GM19238 (cell line): Measurements from ENCODE around the gene NECTIN1.
A peak's percentile ranks its signal among the peaks of the same experiment; 100 is the strongest.

ENCODE experiments used
- DNase-seq: peaks from one replicate; pipeline ENCODE4 v3.0.0; 2011; ENCODE audit warnings: low spot score; ENCODE audit not compliant: insufficient read length

Gene NECTIN1, protein sequence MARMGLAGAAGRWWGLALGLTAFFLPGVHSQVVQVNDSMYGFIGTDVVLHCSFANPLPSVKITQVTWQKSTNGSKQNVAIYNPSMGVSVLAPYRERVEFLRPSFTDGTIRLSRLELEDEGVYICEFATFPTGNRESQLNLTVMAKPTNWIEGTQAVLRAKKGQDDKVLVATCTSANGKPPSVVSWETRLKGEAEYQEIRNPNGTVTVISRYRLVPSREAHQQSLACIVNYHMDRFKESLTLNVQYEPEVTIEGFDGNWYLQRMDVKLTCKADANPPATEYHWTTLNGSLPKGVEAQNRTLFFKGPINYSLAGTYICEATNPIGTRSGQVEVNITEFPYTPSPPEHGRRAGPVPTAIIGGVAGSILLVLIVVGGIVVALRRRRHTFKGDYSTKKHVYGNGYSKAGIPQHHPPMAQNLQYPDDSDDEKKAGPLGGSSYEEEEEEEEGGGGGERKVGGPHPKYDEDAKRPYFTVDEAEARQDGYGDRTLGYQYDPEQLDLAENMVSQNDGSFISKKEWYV

DNA sequence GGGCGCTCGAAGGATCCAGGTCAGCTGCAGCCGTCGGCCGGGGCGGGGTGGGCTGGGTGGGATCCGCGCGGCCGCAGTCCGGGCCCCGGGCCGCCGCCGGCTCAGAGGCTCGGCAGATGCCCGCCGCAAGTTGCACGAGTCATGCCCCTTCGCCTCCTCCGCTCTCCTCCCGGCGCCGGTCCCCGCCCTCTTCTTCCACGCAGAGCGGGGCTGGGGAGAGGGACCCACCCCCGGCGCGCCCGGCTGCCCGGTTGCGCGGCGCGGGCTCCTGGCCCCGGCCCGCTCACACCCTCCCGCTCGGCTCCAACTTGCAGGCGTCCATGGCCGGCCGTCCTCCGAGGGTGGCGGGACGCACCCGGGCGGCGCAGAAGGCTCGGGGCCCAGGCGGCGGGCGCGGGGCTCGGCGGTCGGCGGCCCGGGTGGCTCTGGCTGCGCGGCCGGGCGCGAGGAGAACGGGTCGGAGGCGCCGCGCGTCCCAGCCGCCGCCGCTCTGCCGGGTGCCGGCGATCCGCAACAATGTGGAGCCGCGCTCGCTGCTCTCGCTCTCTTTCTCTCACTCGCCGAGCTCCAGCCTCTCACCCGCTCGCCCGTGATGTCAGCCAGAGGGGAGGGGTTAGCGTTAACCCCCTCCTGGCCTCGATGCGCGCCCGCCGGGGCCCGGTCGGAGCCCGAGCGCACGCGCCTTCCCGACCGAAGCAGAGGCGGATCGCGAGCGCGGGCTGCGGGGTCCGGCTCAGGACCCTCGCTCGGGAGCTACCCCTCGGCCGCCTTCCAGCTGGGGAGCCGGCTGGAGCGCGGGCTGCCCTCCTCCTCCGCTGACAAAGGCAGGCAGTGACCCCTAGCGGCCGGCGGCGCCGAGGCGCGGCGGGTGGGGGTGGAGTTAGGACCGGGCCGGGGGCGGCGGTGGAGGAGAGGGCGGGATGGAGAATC, at the start of gene NECTIN1:
NECTIN1 (minus strand) TSS at position 550 of the 930 bp plus-strand sequence. CDS start 647 bp downstream, outside the sequence.
- peak; percentile 97 for DNase-seq

DNA sequence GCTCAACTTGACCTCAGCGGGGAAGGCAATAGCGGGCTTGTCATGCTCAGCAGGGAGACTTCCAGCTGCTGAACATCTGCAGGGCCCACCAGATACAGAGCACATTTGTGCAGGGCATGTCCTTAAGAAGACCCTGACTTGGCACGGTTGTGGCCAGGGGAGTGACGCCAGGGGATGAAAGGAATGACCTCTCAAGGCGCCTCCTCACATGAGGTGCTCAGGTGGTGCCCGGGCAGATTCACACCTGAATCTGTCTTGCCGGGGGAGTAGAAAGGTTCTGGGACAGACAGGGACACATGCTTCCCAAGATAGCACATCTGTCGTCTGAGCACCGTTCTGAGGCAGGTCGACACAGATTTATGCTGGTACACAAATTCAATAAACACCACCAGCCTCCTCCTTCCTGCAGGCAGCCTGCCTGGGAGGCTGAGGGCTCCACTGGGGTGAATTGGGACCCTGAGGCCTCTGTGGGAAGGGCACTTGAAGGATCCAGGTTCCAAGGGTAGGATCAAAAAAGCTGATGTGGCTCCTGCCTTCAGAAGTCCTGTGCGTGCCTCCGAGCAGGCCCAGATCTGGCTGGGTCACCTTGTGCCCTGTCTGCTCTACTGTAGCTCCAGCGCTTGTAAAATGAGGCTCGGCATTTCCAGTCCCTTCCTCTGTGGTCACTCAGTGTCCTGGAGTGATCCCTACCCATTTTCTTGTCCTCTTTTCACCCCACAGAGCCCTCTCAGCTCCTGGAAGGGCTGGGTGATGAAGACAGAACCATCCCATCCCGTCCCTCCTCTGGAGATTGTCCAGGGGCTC, 49.6 kb upstream of the NECTIN1 start:
- DNase-seq = no peak

DNA sequence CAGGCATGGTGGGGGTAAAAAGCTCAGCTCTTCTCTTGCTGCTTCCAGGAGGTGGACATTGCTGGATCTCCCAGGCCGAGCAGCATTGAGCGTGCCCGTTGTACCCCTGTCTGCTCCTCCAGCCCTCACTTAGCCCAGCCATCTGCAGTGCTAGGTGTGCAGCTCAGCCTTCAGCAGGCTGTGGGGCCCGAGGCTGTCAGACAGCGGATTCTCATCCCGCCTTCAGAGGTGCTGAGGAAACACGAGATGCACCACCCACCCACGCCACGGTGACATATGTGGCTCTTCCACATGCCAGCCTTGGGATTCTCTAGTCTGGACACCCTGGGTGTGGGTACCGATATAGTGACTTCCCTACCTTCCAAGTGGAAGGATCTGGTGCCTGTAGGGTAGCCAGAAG, 48.9 kb upstream of the NECTIN1 start:
- DNase-seq = no peak

DNA sequence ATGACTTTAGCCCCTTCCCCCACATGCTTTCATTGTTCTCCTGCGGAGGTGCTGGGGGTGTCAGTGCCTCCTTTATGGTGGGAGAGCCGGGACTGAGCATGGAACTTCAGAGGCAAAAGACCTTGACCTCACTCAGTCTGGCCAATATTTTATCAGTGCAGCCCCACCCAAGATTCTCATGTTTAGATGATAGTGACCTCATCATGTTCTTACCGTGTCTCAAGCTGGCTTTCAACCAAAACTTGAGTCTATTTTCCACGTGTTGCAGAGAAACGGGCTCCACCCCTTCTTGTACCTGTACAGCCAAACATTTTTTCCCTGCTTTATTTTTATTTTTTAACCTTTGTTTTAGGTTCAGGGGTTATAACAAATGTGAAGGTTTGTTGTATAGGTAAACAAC, 47.7 kb upstream of the NECTIN1 start:
- no peak for DNase-seq

DNA sequence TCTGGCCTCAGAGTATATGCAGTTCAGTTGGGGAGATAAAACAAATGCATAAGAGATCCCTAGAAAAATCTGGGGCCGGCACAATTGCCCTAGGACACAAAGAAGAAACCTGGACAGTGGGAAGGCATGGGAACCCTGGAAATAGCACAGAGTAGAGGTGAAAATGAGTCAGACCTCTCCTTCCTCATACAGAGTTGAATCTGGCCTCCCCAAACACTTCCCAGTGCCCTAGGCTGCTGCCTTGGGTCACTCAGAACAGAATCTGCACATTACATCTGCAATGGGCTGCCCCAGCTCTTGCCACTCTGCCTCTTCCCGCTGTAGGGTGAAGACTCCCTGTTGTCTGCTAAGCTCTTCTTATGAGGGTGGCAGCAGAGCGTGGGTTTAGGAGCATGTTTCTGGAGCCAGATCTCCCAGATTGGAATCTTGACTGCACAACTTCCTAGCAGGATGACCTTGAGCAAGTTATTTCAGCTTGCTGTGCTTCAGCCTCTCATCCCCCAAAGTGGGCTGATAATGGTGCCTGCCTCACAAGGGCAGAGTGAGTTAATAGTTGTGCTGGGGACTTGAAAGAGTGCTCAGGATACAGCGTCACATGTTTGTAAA, 47.1 kb upstream of the NECTIN1 start:
- DNase-seq = no peak

DNA sequence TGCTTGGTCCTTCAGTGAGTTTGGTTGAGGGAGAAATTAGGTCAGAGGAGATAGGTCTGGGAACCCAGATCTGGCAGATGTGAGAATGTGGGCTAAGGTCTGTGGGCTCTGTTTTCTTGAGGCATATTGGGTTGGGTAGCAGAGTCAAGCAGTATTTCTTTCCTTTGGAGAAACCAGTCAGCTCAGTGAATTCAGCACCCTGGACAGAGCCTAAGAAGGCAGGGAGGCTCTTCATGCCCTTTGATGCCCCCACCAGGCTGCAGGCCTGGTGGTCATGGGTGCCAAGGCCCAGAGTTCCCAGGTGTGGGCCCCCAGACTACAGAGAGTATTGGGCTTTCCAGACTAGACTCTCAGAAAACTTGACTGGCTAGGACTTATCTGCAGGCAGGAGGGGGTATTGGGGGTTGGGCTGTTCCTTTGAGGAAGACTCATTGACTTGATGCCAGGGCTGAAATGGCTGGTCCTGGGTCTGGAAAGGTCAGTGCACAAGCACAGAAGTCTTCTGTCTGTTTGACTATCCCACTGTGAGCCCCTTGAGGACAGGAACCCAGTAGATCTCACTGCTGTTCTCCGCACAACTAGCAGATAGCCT, 45.3 kb upstream of the NECTIN1 start:
- DNase-seq = no peak

DNA sequence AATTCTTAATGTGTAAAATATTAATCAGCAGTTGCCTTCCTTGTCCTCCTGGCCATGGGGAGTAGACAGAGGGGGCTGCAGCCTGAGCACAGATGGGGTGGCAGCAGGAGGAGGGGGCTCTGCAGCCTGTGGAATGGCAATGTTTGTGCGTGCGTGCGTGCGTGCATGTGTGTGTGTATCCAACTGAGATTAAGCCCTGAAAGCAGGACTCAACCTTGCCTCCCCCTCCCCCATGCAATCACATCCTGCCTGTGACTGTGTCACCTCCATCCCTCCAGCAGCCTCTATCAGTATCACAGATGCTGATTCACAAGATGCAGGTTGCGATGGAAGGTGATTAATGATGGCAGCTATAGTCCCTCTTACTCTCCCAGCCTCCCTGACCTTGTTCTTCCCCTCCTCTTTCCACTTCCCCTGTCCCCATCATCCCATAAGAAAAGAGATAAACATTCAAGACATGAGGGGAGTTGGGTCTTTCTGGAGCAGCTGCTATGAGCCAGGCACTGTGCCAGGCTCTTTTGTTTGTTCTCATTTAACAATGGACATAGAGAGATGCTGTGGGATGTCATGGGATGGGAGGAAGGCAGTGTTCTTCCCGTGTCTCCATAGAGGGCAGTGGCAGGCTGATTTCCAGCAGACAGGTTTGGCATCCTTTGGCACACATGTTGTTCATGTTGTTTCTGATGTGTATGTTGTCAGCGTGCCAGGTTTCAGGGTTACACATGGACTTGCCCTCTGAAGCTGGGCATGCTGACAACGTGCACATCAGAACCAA, 43.8 kb upstream of the NECTIN1 start:
- DNase-seq = no peak

DNA sequence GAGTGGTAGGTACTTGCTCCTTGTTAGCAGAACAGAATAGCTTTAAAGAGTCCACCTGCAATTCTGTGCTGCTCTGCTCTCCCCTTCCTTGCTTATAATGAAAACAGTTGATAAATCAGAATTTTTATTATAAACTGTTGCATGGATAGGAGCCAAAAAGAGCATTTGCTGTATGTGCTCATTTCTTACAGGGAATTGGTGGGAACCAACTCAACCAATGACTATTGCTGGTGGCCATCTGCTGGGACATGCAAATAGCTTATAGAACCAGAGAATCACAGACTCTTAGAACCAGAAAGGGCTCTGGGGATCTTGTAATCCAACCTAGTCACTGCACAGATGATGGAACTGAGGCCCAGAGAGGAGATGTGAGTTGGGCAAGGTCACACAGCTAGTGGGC, 43.1 kb upstream of the NECTIN1 start:
- no peak for DNase-seq

DNA sequence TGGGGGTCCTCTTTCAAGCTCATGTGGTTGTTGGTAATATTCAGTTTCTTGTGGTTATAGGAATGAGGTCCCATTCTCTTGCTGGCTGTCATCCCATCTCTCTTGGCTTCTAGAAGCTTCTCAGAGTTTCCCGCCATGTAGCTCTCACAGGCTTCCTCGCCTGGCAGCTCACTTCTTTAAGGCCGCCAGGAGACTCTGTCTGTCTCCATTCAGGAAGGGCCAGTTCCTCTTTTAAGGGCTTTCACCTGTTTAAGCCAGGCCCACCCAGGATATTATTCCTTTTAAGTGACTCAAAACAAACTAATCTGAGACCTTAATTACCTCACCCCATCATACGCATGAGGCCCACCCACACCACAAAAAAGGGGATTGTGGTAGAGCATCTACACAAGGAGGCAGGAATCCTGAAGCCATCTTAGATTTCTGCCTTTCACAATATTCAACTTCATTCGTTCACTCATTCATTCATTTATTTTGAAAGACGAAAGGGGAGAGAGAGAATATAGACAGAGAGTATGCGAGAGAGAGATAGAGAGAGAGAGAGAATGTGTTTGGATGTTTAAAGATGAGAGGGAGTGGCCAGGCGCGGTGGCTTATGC, 42.3 kb upstream of the NECTIN1 start:
- DNase-seq = no peak

DNA sequence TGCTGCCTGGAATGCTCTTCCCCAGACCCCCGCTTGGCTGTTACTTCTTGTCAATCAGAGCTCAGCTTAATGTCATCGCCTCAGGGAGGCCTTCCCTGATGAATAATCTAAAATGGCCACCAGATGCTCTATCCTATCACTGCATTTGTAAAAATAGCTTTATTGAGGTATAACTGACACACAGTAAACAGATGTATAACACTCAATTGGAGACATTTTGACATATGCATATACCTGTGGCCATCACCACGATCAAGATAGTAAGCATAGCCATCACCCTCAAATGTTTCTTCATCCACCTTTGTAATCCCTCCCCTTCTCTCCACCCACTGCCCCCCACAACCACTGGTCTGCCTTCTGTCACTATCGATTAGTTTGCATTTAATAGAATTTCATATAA, 36.6 kb upstream of the NECTIN1 start:
- DNase-seq = no peak

DNA sequence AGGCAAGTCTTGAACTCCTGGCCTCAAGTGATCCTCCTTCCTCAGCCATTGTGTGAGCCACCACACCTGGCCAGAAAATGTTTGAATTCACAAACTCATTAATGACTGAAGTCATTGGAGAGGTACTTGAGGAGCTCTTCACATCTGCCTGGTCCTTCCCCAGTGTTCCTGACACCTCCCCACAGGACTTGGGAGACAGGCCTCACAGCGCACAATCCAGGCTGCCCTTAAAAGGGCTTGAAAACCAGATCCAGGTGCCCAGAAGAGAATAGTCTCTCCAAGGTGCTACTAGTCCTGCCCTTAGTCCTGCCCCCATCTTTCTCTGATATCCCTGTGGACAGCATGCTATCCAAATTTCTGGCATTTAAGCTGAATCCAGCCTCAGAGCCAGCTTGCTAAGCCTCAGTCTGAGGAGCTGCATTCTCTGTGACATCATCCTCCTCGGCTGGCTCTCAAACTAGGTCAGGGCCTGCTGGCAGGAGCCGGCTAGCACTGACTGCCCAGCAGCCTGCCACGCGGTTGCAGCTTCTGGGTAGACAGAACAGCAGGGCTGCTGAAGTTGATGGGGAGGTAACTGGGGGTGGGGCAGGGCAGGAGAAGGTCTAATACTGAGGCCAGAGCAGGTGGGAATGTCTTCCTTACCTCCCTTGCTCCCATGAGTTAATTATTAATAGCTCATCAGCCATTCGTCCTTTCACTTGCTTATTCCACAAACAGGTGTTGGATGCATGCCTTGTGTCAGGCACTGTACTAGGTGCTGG, 35.3 kb upstream of the NECTIN1 start:
- DNase-seq = no peak

DNA sequence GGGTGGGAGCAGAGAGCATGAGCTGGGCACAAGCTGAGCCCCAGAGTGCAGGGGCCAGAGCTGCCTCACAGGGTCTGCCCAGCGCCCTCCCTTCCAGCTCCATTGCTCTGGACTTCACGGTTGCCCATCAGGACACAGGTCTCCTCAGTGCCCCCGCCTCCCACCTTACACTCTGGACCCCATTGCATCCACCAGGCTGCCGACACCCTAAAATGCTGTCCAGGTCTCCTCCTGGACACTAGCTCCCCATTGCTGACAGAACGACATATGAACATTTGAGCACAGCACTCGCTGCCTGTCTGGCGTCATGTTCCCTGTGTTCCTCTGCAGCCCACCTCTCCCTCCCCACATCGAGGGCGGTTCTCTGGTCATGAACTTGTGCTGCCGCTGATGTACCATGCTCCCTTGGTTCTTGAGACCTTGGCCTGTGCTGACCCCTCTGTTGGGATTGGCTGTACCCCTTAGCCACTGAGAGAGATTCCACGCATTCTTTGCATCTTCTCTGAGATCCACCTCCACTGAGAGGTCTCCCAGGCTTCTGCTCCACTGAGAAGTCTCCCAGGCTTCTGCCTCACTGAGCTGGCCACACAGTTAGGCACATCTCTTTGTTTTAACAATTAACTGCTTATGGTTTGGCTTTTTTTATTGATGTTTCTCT, 34.2 kb upstream of the NECTIN1 start:
- DNase-seq = no peak

DNA sequence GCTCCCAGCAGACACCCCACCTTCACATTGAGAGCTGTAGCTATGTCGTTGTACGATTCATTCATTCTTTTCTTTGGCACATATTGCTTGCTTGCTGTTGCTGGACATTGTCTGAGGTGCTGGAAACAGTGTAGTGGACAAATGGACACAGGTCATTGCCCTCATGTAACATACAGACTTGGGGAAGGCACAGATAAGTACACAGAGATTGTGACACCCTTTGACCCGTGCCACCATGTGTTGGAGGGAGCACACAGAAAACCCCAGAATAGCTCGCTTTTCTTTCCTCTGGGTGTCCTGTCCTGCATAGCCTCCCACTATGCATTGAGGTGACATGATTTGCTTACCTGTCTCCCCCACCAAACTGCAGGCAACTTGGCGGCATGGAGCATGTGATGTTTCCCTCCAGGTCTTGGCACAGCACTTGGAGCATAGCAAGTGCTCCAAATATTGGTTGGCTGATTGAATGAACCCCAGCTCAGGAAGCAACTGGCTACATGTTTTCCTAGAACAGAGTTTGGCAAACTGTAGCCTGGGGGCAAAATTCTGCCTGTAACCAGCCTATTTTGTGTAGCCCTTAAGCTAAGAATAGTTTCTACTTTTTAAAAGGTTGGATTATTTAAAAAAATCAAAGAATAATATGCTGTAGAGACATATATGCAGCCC, 30.9 kb upstream of the NECTIN1 start:
- DNase-seq = no peak

DNA sequence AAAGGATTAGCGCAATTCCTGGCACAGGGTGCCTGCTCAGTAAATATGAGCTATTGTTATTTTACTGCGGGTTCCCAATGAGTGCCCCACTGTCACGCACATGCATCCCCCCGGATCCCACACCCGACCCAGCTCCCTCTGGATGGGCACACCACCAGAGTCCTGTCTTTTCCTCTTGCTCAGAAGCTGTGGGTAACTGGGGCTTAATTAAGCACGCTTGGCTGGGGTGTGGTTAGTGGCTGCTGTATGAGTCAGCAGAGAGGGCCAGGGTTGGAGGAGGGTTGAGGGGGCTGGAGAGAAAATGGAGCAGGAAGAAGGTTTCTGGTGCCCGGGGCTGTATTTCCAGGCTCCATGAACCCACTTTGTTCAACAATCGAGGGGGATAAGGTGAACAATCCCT, 30.3 kb upstream of the NECTIN1 start:
- DNase-seq = no peak

DNA sequence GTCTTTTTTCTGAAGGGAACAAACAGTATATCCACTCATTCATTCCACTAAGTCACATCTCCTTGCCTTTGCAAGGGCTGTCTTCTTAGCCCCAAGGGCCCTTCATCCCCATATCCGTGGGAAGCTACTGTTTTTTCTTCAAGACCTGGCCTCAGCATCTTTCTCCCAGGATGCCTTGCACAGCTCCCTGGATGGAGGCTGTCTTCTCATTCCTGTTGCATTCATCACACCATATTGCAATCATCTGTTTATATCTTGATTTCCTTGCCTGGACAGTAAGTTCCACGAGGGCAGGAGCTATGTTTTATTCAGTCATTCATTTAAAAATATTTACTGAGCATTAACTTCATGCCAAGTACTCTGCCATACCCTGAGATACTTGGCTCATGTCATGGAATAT, 29.3 kb upstream of the NECTIN1 start:
- DNase-seq = no peak

DNA sequence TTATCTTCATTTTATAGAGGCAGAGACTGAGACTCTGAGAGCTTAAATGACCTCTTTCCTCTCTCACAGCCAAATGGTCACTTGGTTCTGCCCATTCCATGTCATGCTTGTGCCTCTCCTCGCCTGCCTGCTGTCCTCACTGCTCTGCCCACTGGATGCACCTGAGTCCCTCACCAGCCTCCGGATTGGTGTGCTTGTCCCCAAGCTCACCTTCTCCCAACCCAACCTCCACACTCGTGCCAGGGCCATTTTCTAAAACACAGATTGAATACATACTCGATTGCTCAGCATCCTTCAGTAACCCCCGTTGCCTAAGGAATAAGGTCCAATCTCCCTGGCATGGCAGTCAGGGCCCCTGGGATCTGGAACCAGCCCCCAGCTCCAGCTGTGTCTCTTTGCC, 28.4 kb upstream of the NECTIN1 start:
- no peak for DNase-seq

DNA sequence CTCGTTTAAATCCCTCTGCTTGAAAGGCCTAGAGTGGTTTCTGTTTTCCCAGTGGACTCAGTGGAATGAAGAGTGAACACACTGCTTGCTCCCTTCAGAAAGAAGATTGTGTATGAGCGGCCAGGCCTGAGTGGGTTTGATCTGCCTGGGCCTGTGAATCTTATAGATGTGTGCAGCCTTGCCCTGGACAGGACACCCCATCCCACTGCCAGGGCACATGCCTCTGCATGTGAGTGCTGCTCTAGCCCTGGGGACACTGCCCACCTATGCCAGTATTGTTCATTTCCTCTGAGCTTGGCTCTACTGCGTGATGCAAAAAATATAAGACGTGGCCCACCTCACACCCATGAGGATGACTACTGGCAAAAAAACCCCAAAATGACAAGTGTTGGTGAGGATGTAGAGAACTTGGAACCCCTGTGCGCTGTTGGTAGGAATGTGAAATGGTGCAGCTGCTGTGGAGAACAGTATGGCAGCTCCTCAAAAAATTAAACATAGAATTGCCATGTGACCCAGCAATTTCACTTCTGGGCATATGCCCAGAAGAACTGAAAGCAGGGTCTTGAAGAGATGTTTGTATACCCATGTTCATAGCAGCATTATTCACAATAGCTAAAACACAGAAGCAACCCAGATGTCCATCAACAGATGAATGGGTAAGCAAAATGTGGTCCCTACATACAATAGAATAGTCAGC, 27.3 kb upstream of the NECTIN1 start:
- DNase-seq = no peak
